CD8-positive, alpha-beta memory T cell (primary cell): ENCODE measurements around the gene HSPD1. TPM values are rescaled to one million over a fixed set of nuclear protein-coding genes. Genes with fewer than 3 reads are reported as not detected.
"Not testable (repeated sequence)": the region's sequence is repeated elsewhere in the genome, so short reads cannot be mapped to it uniquely, and the experiment has no call there.

Experiments used
- CTCF ChIA-PET: fragments of 350-600 bp; sonication (Branson Sonifier 250); formaldehyde crosslinking; loops from one replicate; lab custom pipeline; 2021; ENCODE audit warnings: antibody characterized with exemption; lab: Charles Lee
- POLR2A ChIA-PET: fragments of 350-600 bp; sonication (Branson Sonifier 250); formaldehyde crosslinking; loops from one replicate; lab custom pipeline; 2021; ENCODE audit warnings: antibody characterized with exemption; lab: Charles Lee
- DNase-seq, 5 donors: peaks; one replicate each; pipeline versions ENCODE4 v3.0.0 to v3.0.0-alpha.2; 2020 to 2022; ENCODE audit warnings: mixed read lengths in 1 of 5
- H3K27ac ChIP-seq: one replicate; pipeline ENCODE4 v1.7.0; 2013; ENCODE audit warnings: low read depth, mild to moderate bottlenecking, low read length, moderate library complexity
- H3K27me3 ChIP-seq: 2 replicates; pipeline ENCODE4 v1.7.0; 2013; ENCODE audit warnings: low read length, mild to moderate bottlenecking; ENCODE audit not compliant: insufficient read depth, poor library complexity, severe bottlenecking
- H3K36me3 ChIP-seq: 2 replicates; pipeline ENCODE4 v1.7.0; 2013; ENCODE audit warnings: mild to moderate bottlenecking, low read length, moderate library complexity; ENCODE audit not compliant: insufficient read depth
- H3K4me1 ChIP-seq: 2 replicates; pipeline ENCODE4 v1.7.0; 2013; ENCODE audit warnings: mild to moderate bottlenecking, low read length, moderate library complexity; ENCODE audit not compliant: insufficient read depth
- H3K4me3 ChIP-seq: 2 replicates; pipeline ENCODE4 v1.7.0; 2013; ENCODE audit warnings: mild to moderate bottlenecking, low read length
- H3K9me3 ChIP-seq: 2 replicates; pipeline ENCODE4 v1.7.0; 2013; ENCODE audit warnings: mild to moderate bottlenecking, low read length
- H3K27ac Mint-ChIP-seq, 8 donors: one replicate each; pipeline ENCODE4 v1.8.0; 2020 to 2021; ENCODE audit warnings: mixed read lengths in 8 of 8, mild to moderate bottlenecking in 6 of 8, inconsistent platforms in 3 of 8, moderate library complexity in 3 of 8
- H3K27me3 Mint-ChIP-seq, 2 donors: one replicate each; pipeline ENCODE4 v1.8.0; 2020 to 2021; ENCODE audit warnings: mixed read lengths in 2 of 2, mild to moderate bottlenecking in 1 of 2, moderate library complexity in 1 of 2
- H3K36me3 Mint-ChIP-seq, 3 donors: one replicate each; pipeline ENCODE4 v1.8.0; 2020 to 2021; ENCODE audit warnings: mixed read lengths in 3 of 3, inconsistent platforms in 1 of 3, mild to moderate bottlenecking in 1 of 3
- H3K4me1 Mint-ChIP-seq, 3 donors: one replicate each; pipeline ENCODE4 v1.8.0; 2020 to 2021; ENCODE audit warnings: mixed read lengths in 3 of 3, inconsistent platforms in 1 of 3, mild to moderate bottlenecking in 1 of 3
- H3K4me3 Mint-ChIP-seq, 7 donors: one replicate each; pipeline ENCODE4 v1.8.0; 2020 to 2021; ENCODE audit warnings: mixed read lengths in 7 of 7, mild to moderate bottlenecking in 6 of 7, moderate library complexity in 4 of 7, inconsistent platforms in 2 of 7
- H3K9me3 Mint-ChIP-seq, 5 donors: one replicate each; pipeline ENCODE4 v1.8.0; 2020 to 2022; ENCODE audit warnings: mixed read lengths in 5 of 5, mild to moderate bottlenecking in 3 of 5, moderate library complexity in 2 of 5, inconsistent platforms in 1 of 5
- polyA plus RNA-seq: library from polyadenylated mRNA; unstranded; fragments of 300-500 nt; fragmentation: Illumina TruSeq; gene quantifications from one replicate; pipeline ENCODE4 v1.2.3, GENCODE V29; 2021
- total RNA-seq, 2 experiments: library from RNA; stranded (reverse); gene quantifications; one replicate each; pipeline ENCODE4 v1.2.3, GENCODE V29; 2021

The HSPD1 gene
- total and polyA plus RNA-seq, 3 experiments from 2014 or later = 110 to 1,183 (median 1,152) TPM

DNA sequence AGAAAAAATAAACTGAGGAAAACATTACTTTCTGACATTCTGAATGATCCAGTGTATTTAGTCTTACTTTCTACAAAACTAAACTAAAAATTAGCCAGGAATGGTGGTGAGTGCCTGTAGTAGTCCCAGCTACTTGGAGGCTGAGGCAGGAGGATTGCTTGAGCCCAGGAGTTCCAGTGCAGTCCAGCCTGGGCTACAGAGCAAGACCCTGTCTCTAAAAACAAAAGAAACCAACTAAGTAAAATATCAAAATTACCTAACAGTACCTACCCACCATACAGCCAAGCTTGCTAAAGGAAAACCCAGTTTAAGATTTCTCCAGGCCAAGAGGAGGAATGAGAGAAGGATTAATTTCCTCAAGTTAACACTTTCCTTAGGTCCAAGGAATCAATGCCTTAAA is 2.9 kb downstream of the HSPD1 start:
- H3K4me3 Mint-ChIP-seq = peak overlapping the region in 5 of 7 donors; percentile 42 to 90 (median 87)
- H3K36me3 Mint-ChIP-seq = peaks cover 0 to 78% (median 5%) of the 10 kb centered on the region in 3 donors
- Histone ChIP-seq H3K27ac (no peak overlapping the region), H3K9me3 (no peaks in the 10 kb centered on the region), H3K4me1 (peaks cover 38% of the 10 kb centered on the region), H3K27me3 (no peaks in the 10 kb centered on the region), H3K36me3 (peaks cover 35% of the 10 kb centered on the region), H3K4me3 (no peak overlapping the region)
- CTCF ChIA-PET = interaction anchor here (1.6 kb wide), 1 partner anchor 43 kb away, joined by 5 read pairs; the partner anchor contains the start of gene COQ10B
- no peak for DNase-seq
- peak overlapping the region; percentile 58 to 99 (median 91) for H3K27ac Mint-ChIP-seq
- peaks cover 43 to 63% (median 57%) of the 10 kb centered on the region in 3 donors for H3K4me1 Mint-ChIP-seq
- no peaks in the 10 kb centered on the region for H3K9me3 Mint-ChIP-seq
- POLR2A ChIA-PET = interaction anchor here (1.3 kb wide), 1 partner anchor 44 kb away, joined by 3 read pairs; the partner anchor contains the start of gene COQ10B
- H3K27me3 Mint-ChIP-seq = no peaks in the 10 kb centered on the region

DNA sequence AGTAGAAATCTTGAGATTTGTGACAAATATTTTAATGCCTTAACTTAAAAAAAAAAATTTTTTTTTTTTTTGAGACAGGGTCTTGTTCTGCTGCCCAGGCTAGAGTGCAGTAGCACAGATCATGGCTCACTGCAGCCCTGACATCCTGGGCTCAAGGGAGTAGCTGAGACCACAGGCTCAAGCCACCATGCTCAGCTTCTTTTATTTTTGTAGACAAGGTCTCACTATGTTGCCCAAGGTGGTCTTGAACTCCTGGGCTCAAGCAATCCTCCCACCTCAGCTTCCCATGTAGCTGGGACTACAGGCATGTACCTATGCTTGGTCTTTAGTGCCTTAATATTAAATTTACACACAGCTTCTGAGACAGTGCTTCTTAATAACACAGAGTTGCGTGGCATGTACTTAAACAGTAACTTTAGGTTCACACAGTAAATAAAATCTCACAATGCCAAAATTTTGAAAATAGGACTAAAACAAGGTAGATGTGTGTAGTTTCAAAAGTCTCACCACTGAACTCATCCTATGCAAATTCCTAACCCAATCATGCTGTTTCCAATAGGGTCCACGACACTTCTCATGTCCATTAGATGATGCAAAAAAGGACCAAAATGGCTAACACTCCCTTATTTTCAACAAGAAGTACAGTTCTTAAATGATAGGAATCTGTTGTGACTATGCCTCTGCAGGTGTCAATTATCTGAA is 4.1 kb downstream of the HSPD1 start:
- Histone ChIP-seq H3K27ac (no peak overlapping the region), H3K27me3 (no peaks in the 10 kb centered on the region), H3K9me3 (no peaks in the 10 kb centered on the region), H3K36me3 (peaks cover 47% of the 10 kb centered on the region), H3K4me3 (no peak overlapping the region), H3K4me1 (peaks cover 32% of the 10 kb centered on the region)
- H3K4me1 Mint-ChIP-seq = peaks cover 34 to 58% (median 46%) of the 10 kb centered on the region in 3 donors
- peak overlapping the region in 6 of 8 donors; percentile 10 to 88 (median 60) for H3K27ac Mint-ChIP-seq
- peaks cover 0 to 83% (median 8%) of the 10 kb centered on the region in 3 donors for H3K36me3 Mint-ChIP-seq
- no peak for DNase-seq
- no peaks in the 10 kb centered on the region for H3K27me3 Mint-ChIP-seq
- H3K4me3 Mint-ChIP-seq = no peak overlapping the region
- ChIA-PET POLR2A (interaction anchor here (1.3 kb wide), 1 partner anchor 42 kb away, joined by 3 read pairs; the partner anchor contains the start of gene COQ10B), CTCF (interaction anchor here (1.6 kb wide), 1 partner anchor 42 kb away, joined by 5 read pairs; the partner anchor contains the start of gene COQ10B)
- H3K9me3 Mint-ChIP-seq = no peaks in the 10 kb centered on the region

DNA sequence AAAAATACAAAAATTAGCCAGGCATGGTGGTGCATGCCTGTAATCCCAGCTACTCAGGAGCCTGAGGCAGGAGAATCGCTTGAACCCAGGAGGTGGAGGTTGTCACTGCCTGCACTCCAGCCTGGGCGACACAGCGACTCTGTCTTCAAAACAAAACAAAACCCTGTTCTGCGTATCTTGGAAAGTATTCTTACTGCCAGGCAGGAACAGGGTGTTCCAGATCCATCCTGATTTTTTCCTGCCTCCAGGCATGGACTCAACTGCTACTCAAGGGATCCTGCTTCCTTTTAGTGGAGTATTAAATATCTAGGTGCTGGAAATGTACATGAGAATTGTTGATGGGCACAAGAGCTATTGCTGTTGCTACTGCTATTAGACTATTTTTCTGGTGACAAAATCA is 12.3 kb downstream of the HSPD1 start:
- no peak overlapping the region for H3K27ac ChIP-seq
- H3K9me3 ChIP-seq = no peaks in the 10 kb centered on the region
- Mint-ChIP-seq H3K27ac (peak overlapping the region in 1 of 8 donors; percentile 73), H3K4me3 (no peak overlapping the region), H3K36me3 (peaks cover 24 to 78% (median 24%) of the 10 kb centered on the region in 3 donors), H3K27me3 (no peaks in the 10 kb centered on the region), H3K9me3 (peaks cover 0 to 16% (median 8%) of the 10 kb centered on the region in 5 donors), H3K4me1 (peaks cover 0 to 4% (median 0%) of the 10 kb centered on the region in 3 donors)
- H3K4me3 ChIP-seq = no peak overlapping the region
- H3K4me1 ChIP-seq = no peaks in the 10 kb centered on the region
- ChIA-PET POLR2A (no interaction called here), CTCF (no interaction called here)
- DNase-seq = no peak
- peaks cover 36% of the 10 kb centered on the region for H3K36me3 ChIP-seq
- no peaks in the 10 kb centered on the region for H3K27me3 ChIP-seq

DNA sequence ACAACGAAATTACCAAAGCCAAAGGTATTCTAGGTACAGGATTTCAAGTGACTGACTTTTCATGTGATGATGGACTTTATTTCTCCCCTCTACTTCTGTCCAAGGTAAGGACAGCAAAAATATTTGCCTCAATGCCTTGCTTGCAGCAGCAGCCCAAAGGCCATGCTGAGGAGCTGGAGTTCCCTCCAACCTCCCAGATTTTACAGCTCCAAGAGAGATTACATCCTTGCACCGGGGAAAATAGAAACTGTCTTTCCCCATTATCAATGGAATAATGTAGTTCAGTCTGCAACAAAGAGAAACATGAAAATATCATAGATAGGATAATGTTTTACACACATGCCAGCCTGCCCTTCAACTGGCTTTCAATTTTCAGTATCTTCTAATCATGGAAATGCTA is 13.5 kb downstream of the HSPD1 start:
- Histone ChIP-seq H3K9me3 (no peaks in the 10 kb centered on the region), H3K27me3 (no peaks in the 10 kb centered on the region), H3K4me1 (no peaks in the 10 kb centered on the region), H3K27ac (no peak overlapping the region), H3K4me3 (no peak overlapping the region), H3K36me3 (peaks cover 28% of the 10 kb centered on the region)
- DNase-seq = no peak
- no peak overlapping the region for H3K4me3 Mint-ChIP-seq
- H3K4me1 Mint-ChIP-seq = peaks cover 0 to under 1% (median 0%) of the 10 kb centered on the region in 3 donors
- H3K27ac Mint-ChIP-seq = peak overlapping the region in 6 of 8 donors; percentile 9 to 68 (median 48)
- POLR2A ChIA-PET = no interaction called here
- no peaks in the 10 kb centered on the region for H3K27me3 Mint-ChIP-seq
- H3K9me3 Mint-ChIP-seq = peaks cover 0 to 16% (median 8%) of the 10 kb centered on the region in 5 donors
- peaks cover 21 to 77% (median 30%) of the 10 kb centered on the region in 3 donors for H3K36me3 Mint-ChIP-seq
- CTCF ChIA-PET = no interaction called here

DNA sequence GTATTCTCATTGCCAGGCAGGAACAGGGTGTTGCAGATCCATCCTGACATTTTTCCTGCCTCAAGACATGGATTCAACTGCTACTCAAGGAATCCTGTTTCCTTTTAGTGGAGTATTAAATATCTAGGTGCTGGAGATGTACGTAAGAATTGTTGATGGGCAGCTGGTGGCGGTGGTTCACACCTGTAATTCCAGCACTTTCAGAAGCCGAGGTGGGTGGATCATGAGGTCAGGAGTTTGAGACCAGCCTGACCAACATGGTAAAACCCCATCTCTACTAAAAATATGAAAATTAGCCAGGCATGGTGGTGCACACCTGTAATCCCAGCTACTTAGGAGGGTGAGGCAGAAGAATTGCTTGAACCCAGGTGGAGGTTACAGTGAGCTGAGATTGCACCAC is 15.4 kb downstream of the HSPD1 start:
- Mint-ChIP-seq H3K9me3 (peaks cover 0 to 16% (median 8%) of the 10 kb centered on the region in 5 donors), H3K27ac (peak overlapping the region in 1 of 8 donors; percentile 74), H3K36me3 (peaks cover 22 to 73% (median 42%) of the 10 kb centered on the region in 3 donors)
- H3K9me3 ChIP-seq, H3K4me1 Mint-ChIP-seq, H3K27me3 Mint-ChIP-seq, H3K27me3 ChIP-seq, H3K4me1 ChIP-seq, H3K4me3 Mint-ChIP-seq, DNase-seq, H3K27ac ChIP-seq, H3K4me3 ChIP-seq: not testable (repeated sequence)
- ChIA-PET POLR2A (interaction anchor here (0.6 to 1.3 kb wide), 4 partner anchors 14 to 409 kb away, joined by 4 to 12 read pairs (median 4); partner anchors contain the start of gene HSPD1), CTCF (interaction anchor here (0.7 to 1.5 kb wide), 2 partner anchors 8 to 31 kb away, joined by 3 to 5 read pairs; partner anchors contain the start of gene COQ10B)
- peaks cover 18% of the 10 kb centered on the region for H3K36me3 ChIP-seq

DNA sequence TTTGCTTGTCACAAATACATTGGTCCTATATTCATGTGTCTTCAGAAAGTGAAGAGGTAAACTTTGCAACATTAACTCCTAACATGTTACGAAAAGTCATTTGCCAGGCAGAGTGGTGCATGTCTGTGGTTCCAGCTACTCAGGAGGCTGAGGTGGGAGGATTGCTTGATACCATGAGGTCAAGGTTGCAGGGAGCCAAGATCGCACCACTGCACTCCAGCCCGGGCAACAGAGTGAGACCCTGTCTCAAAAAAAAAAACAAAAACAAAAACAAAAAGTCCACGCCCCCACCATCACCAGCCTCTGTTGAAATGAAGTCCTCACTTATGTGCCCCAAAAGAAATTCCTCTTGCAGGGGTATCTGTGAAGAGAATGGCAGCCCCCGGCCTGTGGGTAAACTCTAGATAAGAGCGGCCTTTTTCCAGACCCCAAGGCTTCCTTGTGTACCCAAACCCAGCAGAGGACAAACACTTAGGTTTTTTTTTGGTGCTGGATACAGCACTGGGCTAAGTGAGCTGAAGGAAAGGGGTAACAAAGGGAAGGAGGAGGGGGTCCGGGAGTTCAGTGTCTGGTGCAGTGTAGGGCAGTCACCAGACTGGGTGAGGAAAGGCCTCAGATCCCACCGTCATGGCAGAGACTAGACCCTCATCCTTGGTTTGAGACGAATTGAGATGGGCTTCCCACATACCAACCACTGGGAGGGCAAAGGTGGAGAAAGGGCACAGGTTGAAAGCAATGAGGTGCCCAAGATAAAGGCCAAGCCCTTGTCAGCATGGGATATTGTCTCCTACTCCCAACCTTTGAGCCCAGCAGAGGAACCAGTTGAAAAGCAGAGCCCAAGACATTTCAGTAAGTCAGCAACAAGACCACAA is 19.2 kb downstream of the HSPD1 start:
- H3K4me3 ChIP-seq = no peak overlapping the region
- CTCF ChIA-PET = no interaction called here
- peak overlapping the region in 1 of 7 donors; percentile 58 for H3K4me3 Mint-ChIP-seq
- H3K27ac ChIP-seq = no peak overlapping the region
- H3K27me3 ChIP-seq = no peaks in the 10 kb centered on the region
- H3K4me1 Mint-ChIP-seq = peaks cover 0 to 2% (median 0%) of the 10 kb centered on the region in 3 donors
- peak overlapping the region in 3 of 8 donors; percentile 3 to 71 (median 30) for H3K27ac Mint-ChIP-seq
- peaks cover 24% of the 10 kb centered on the region for H3K36me3 ChIP-seq
- DNase-seq = no peak
- no peaks in the 10 kb centered on the region for H3K27me3 Mint-ChIP-seq
- no peaks in the 10 kb centered on the region for H3K4me1 ChIP-seq
- peaks cover 0 to 16% (median 8%) of the 10 kb centered on the region in 5 donors for H3K9me3 Mint-ChIP-seq
- peaks cover 22 to 65% (median 46%) of the 10 kb centered on the region in 3 donors for H3K36me3 Mint-ChIP-seq
- POLR2A ChIA-PET = no interaction called here
- H3K9me3 ChIP-seq = no peaks in the 10 kb centered on the region

DNA sequence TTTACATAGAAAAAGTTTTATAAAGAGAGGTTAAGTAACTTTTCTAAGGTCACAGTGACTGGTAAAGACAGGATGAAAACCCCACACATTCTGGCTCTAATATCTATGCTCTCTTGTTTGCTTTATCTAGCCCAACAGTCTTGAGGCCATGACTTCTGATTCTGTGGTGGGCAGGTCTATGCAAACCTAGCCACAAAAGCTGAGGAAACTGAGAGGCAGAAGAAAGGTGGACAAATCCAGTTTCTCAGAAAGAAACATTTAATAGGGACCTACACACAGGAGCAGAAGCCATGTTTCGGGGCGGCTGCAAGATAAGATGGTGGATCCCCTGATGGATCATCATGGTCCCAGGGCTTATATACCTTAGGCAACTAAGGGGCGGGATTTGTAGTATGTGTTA is 21.8 kb downstream of the HSPD1 start:
- peaks cover 26 to 72% (median 31%) of the 10 kb centered on the region in 3 donors for H3K36me3 Mint-ChIP-seq
- H3K4me1 ChIP-seq = no peaks in the 10 kb centered on the region
- H3K4me1 Mint-ChIP-seq = peaks cover 0 to 2% (median under 1%) of the 10 kb centered on the region in 3 donors
- H3K27ac ChIP-seq = no peak overlapping the region
- H3K9me3 Mint-ChIP-seq = no peaks in the 10 kb centered on the region
- peaks cover 41% of the 10 kb centered on the region for H3K36me3 ChIP-seq
- CTCF ChIA-PET = no interaction called here
- H3K27me3 ChIP-seq = no peaks in the 10 kb centered on the region
- H3K27ac Mint-ChIP-seq = peak overlapping the region in 3 of 8 donors; percentile 38 to 91 (median 52)
- no peaks in the 10 kb centered on the region for H3K27me3 Mint-ChIP-seq
- no peak for DNase-seq
- H3K4me3 ChIP-seq = no peak overlapping the region
- POLR2A ChIA-PET = no interaction called here
- H3K4me3 Mint-ChIP-seq = no peak overlapping the region
- no peaks in the 10 kb centered on the region for H3K9me3 ChIP-seq
